IPS-18c (cell line): Measurements from ENCODE around the gene TGM4.

Source experiments
- H3K4me3 ChIP-seq: 2 replicates; pipeline ENCODE4 v1.7.0; 2013; ENCODE audit warnings: low read depth, mild to moderate bottlenecking, low read length, moderate library complexity; ENCODE audit not compliant: insufficient read depth
- H3K9me3 ChIP-seq: one replicate; pipeline ENCODE4 v1.6.1; 2013; ENCODE audit warnings: mild to moderate bottlenecking, low read length, moderate library complexity; ENCODE audit not compliant: control insufficient read depth, insufficient read depth

The TGM4 gene

DNA sequence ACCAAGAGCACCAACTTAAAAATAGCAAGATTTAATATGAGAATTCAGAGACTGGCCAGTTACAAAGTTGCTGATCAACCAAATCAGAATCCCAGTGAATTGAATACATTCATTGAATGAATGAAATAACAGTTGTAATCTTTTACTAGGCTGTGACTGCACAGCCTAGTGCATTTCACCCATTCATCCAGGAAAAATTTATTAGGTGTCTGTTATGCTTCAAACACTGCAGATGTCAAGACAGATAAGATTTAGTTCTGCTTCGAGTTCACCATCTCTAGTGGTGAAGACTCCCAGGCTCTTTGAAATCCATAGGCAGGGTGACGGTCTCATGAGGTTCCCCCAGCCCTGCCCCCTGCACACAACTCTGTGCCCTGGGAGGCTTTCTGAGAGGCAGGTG is 28.9 kb downstream of the TGM4 start:
- Histone ChIP-seq H3K4me3 (no peak overlapping the region), H3K9me3 (no peaks in the 10 kb centered on the region)

DNA sequence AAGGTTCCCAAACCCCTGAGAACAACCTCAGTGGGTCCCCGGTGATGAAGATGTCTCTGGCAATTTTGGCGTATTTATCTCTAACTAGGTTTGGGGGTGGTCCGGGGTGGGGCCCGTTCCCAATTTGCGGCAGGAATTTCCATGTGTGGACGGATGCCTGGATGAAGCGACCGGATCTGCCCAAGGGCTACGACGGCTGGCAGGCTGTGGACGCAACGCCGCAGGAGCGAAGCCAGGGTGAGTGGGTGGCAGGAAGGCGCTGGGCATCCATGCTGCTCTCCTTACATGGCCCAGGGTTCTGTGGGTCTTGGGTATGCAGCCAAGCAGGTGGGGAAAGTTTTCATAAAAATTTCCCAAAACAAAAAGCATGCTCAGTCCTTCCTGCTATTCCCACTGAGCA is 29.3 kb downstream of the TGM4 start:
- no peak overlapping the region for H3K4me3 ChIP-seq
- H3K9me3 ChIP-seq, result no peaks in the 10 kb centered on the region

DNA sequence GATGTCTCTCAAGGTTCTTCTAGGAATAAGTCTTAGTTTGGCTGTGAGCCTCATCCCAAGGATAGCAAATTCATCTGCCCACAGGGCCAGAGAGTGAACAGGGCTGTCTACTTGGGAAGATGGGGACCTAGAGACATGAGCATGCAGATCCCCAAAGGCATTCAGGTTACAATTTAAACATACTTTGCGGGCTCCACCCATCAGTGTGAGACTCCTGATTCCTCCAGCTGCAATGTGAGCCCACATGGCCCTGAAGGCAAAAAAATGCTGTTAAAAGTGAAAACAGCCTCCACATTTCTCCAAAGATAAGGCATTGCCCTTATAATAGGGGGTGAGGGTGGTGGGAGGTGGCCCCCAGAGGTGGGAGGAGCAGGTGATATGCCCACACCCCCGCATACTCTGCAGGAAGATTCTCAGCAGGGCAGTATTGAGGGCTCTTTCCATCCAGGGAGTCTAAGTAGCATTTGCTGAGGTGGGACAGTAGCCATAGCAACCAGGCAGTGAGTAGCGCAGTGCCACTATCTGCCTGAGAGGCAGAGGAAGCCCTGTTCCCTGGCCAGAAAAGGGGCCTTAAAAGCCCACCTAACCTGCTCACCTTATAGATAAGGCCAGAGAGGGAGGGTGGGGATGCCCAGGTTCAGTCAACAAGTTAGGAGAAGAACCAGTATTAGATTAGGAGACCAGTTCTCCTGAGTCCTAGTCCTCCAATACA is 31.2 kb downstream of the TGM4 start:
- Histone ChIP-seq H3K9me3 (no peaks in the 10 kb centered on the region), H3K4me3 (no peak overlapping the region)

DNA sequence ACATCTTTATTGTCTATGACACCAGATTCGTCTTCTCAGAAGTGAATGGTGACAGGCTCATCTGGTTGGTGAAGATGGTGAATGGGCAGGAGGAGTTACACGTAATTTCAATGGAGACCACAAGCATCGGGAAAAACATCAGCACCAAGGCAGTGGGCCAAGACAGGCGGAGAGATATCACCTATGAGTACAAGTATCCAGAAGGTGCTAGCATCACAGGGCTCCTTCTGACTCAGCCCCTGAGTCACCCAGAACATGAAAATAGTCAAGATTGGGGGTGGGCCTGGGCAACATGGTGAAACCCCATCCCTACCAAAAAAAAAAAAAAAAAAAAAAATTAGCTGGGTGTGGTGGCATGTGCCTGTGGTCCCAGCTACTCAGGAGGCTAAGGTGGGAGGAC is 32.6 kb downstream of the TGM4 start:
- no peaks in the 10 kb centered on the region for H3K9me3 ChIP-seq
- no peak overlapping the region for H3K4me3 ChIP-seq

DNA sequence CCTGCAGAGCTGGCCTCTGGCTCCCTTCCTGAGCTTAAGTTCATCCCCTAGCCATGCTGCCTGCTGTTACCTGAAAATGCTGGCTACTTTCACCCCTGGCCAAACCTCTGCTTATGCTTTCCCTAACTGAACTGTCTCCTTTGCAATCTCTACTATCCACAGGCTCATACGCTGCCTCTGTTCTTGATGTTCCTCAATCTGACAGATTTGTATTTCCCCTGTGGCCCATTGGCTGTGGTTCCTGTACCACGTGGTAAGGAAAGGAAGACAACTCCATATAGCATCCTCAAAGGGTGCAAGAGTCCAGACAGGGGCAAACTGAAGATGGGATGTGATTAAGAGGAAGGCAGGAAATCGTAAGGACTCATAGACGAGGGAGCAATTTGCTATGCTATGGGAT is 33.2 kb downstream of the TGM4 start:
- H3K4me3 ChIP-seq, result no peak overlapping the region
- no peaks in the 10 kb centered on the region for H3K9me3 ChIP-seq

DNA sequence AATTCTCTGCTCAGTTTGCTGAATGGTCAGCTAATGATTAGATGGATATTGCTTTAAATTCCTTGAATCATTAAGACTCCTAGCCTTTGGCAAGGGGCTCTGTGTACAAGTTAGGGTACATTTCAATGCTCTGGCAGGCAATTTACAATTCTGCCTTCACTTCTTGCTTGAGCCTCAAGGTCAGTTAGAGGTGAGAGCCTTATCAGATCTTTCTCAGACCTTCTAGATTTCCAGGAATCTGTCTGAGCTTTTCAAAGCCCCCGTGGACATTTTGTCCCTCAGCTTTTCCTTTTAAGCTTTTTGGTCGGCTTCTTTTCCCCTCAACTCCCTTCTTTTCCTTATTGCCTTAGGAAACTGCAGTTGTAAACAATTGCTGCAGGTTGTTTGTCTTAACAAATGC is 34.7 kb downstream of the TGM4 start:
- no peak overlapping the region for H3K4me3 ChIP-seq
- H3K9me3 ChIP-seq, result no peaks in the 10 kb centered on the region

DNA sequence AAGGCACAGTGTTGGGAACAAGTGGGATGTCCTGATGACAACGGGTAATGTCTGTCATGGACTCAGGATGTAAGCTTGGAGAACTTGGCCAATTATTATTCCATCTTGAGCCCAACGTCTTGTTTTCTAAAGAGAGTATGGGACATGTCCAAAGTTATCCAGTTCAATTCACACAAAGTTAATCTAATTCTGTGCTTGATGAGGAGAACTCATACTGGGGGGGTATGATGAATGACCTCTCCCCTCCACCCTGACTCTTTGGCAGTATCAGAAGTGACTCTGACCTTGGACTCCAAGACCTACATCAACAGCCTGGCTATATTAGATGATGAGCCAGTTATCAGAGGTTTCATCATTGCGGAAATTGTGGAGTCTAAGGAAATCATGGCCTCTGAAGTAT is 36.3 kb downstream of the TGM4 start:
- Histone ChIP-seq H3K9me3 (no peaks in the 10 kb centered on the region), H3K4me3 (no peak overlapping the region)

DNA sequence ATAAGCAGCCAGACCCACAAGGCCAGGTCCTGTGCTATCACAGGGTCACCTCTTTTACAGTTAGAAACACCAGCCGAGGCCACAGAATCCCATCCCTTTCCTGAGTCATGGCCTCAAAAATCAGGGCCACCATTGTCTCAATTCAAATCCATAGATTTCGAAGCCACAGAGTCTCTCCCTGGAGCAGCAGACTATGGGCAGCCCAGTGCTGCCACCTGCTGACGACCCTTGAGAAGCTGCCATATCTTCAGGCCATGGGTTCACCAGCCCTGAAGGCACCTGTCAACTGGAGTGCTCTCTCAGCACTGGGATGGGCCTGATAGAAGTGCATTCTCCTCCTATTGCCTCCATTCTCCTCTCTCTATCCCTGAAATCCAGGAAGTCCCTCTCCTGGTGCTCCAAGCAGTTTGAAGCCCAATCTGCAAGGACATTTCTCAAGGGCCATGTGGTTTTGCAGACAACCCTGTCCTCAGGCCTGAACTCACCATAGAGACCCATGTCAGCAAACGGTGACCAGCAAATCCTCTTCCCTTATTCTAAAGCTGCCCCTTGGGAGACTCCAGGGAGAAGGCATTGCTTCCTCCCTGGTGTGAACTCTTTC is 39.6 kb downstream of the TGM4 start:
- Histone ChIP-seq H3K9me3 (no peaks in the 10 kb centered on the region), H3K4me3 (no peak overlapping the region)

DNA sequence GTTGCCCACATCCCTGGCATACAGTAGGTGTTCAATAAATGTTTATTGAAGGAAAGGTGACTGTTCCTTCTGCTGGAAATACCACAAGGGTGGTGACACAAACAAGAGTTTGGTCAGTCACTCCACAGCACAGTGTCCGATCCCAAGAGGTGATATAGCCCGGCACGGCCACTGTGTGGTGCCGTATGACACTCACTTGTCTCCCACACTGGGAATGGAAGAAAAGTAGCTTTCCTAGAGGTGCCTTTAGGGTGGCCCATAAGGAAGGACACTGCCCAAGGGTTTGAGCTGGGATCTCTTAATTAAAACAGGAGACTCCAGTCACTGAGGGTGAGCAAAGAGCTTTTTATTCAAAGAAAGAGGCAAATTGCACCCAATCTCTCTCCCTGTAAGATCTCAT is 40.5 kb downstream of the TGM4 start:
- Histone ChIP-seq H3K9me3 (no peaks in the 10 kb centered on the region), H3K4me3 (no peak overlapping the region)

DNA sequence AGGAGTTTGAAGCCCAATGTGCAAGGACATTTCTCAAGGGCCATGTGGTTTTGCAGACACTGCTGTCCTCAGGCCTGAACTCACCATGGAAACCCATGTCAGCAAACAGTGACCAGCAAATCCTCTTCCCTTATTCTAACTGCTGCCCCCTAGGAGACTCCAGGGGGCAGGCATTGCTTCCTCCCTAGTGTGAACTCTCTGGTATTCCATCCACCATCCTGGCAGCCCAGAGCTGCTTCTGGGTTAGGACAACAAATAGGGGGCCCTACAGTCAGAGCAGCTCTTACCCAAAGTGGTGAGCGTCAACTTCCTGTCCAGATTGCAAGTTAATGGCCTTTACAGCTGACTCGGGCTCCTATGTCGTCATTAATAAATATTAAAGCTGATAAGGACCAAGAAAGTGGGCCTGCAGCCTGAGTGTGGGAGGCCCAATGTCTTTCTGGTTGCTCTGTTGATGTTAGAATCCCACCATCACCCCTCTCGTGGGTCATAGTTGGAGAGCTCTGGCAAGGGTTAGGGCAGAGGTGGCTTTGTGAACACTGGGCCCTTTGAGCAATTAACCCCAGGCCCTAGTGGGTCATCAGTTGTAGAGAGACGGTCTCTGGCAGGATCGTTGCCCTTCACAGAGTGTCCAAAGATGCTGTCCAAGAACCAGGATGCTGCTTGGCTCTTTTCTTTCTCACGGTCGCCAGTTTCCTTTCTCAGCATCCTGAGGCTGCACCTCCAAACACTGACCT is 41.5 kb downstream of the TGM4 start:
- H3K9me3 ChIP-seq, result no peaks in the 10 kb centered on the region
- H3K4me3 ChIP-seq, result no peak overlapping the region

DNA sequence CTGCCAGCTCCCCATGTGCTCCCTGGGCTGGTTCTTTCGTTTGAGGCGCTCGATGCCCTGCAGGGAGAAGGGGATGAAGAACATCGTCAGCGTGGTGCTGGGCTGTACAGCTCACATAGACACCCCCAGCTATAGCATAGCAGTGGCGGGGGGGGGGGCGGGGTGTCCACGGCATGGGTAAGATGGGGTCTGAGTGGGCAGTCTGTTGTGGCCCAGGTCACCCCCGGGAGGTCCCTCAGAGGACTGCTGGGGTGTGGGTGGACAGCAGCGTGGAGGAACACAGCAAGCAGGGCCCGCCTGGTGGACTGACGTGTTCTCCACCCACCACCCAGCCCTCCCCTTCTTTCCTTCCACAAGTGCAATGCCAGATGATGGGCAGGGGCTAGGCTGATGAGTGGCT is 43.7 kb downstream of the TGM4 start:
- no peak overlapping the region for H3K4me3 ChIP-seq
- H3K9me3 ChIP-seq, result no peaks in the 10 kb centered on the region

DNA sequence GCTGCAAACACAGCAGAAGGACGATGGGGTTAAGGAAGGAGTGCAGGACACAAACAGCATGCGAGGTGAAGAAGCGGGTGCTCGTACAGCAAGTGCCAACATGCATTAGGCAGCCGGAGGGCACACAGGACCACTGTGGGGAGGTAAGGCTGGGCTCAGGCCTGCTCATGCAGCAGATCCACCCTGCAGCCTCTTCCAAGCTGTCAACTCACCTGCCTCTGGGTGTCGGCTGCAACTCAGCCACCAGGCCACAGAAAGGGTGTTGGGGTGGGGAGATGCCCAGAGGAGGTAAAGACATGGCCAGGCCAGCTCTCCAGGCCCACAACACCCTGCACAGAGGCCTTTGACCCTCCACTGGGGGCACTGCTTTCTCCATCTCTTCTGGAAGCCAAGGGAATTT is 44.2 kb downstream of the TGM4 start:
- Histone ChIP-seq H3K9me3 (no peaks in the 10 kb centered on the region), H3K4me3 (no peak overlapping the region)

DNA sequence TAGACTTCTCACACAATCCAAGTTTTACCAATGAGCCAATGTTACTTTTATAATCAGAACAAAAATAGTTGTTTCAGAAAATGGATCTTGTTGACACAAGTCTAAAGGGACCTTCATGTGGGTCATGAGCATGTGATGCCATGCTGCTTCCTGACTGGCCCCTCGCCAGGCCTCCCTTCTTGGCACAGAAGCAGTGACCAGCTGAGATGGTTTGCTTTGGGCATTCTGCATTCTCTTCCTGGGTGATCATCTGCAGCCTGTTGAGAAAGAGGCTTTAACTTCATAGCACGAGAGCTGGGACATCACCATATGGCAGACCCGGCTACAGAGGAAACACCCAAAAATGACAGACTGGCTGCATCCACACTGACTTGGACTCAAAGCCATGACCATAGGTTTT is 45.7 kb downstream of the TGM4 start:
- H3K4me3 ChIP-seq, result no peak overlapping the region

DNA sequence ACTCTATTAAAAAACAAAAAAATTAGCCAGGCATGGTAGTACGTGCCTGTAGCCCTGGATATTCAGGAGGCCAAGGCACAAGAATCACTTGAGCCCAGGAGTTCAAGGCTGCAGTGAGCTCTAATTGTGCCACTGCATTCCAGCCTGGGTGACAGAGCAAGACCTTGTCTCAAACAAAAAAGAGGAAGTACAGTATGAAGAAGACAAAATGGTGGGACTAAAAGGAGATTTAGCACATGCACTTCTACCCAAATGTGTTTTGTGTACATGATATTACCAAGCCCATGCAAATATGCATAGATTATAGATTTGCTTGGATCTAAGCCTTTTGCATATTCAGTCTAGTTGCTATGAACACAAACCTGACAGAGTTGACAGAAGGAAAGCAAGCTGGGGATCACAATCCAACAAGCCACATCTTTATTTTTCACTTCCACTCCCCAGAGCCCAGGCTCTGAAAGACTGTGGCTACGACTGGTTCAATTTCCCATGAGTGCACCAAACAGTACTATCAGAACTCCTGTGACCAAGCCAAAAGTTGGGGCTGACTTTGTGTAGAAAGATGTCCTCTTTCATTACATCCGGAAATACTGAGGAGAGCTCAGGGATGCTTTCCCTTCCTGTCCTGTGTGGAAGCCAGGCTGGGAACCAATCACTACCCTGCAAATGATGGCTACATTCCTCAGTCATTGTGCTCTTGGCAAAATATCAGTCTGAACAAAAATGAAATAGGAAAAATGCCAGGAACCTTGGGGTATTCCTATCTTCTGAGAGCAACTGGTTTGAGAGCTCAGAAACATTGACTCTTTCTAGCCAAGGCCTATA is 49.4 kb downstream of the TGM4 start:
- no peak overlapping the region for H3K4me3 ChIP-seq
- no peaks in the 10 kb centered on the region for H3K9me3 ChIP-seq

More for the DNA sequence above, 45.7 kb downstream of the TGM4 start:
- no peaks in the 10 kb centered on the region for H3K9me3 ChIP-seq

DNA sequence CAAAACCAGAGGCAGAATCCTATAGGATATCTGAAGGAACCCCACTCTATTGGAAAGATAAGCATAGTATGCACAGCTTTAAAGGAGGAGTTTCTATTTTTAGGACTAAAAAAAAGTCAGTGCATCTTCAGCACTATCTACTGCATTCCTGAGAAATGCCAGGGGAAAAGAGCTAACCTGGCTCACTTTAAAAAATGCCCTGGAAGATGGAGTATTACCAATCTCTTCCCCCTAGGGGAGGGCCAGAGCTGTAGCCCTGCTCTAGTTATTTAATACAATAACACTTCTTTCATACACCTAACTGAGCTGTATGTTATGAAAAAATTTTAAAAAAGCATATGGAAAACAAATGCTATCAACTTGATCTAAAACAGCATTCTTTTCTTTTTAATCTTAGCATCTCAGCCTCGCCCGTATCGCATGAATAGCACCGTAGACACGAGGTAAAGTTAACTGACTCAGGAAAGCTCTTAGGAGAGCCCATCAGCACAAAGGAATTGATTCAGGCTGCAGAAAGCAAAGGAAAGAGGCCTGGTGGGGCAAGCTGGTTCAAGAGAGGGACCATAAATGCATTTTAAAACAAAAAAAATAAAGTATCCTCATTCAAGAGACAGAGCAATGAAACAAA is 50.2 kb downstream of the TGM4 start:
- Histone ChIP-seq H3K4me3 (no peak overlapping the region), H3K9me3 (no peaks in the 10 kb centered on the region)

DNA sequence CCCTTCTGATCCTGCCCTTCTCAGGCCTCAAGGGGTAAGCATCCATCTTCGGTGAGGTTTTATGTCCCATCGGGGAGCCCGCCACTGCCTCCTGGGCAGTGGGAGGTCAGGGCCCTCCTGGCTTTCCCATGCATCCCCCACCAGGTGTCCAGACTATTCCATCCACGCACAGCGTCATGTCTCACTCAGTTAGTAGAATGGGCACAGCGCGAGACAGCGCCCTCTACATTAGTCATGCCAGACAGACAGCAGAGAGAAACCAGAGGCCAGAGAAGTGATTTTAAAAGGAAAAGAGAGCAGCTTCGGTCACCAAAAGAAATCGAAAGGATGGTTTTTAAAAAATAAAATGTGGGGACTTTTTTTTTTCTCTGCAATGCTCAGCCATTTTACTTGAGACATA is 51.8 kb downstream of the TGM4 start:
- H3K4me3 ChIP-seq, result no peak overlapping the region
- no peaks in the 10 kb centered on the region for H3K9me3 ChIP-seq

DNA sequence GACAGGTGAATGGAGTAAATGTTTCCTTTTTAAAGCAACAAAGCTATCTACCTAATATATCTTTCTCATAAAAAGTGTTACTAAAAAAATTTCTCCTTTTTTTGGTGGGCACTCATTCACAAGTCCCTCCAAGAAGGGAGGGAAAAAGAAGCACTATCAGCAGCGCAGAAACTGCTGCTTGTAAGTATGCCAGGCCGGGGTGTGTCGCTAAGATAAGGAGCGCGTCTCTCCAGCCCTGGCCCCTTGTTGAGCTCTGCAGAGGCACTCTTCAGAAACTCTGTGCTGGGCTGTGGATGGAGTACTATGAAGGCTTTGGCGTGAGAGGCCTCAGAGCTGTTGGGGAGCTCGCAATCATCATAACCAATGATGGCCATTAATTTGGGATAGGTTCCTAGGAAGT is 52.5 kb downstream of the TGM4 start:
- Histone ChIP-seq H3K4me3 (no peak overlapping the region), H3K9me3 (no peaks in the 10 kb centered on the region)
